Keratinocyte (primary cell): ENCODE data around the gene CEACAM8. TPM values are rescaled to one million over a fixed set of nuclear protein-coding genes. Genes with fewer than 3 reads are reported as not detected.

Source experiments
- DNase-seq: peaks from one replicate; pipeline ENCODE4 v3.0.0-alpha.2; 2011; ENCODE audit warnings: low read depth, missing footprints, low spot score
- FAIRE-seq: peaks from 2 replicates; lab custom pipeline; 2011; peaks lifted over from hg19 to GRCh38; lab: Jason Lieb, UNC
- H2AFZ ChIP-seq: 2 replicates; pipeline ENCODE4 v1.6.0; 2012; ENCODE audit warnings: low read length, control low read depth, inconsistent platforms; ENCODE audit not compliant: control insufficient read depth
- H3K27ac ChIP-seq: 2 replicates; pipeline ENCODE4 v1.5.1; 2011; ENCODE audit warnings: low read length; ENCODE audit not compliant: control insufficient read depth, insufficient read depth
- H3K27me3 ChIP-seq: 3 replicates; pipeline ENCODE4 v1.6.0; 2011; ENCODE audit warnings: low read length; ENCODE audit not compliant: control insufficient read depth, insufficient read depth; ENCODE audit errors: extremely low read depth
- H3K36me3 ChIP-seq, 2 experiments: 2 replicates in 1 of 2; 3 replicates in 1 of 2; pipeline ENCODE4 v1.5.1; 2011; ENCODE audit warnings: low read length in 2 of 2, mild to moderate bottlenecking in 1 of 2; ENCODE audit not compliant: control insufficient read depth in 2 of 2, insufficient read depth in 2 of 2; ENCODE audit errors: extremely low read depth in 1 of 2
- H3K4me1 ChIP-seq: 3 replicates; pipeline ENCODE4 v1.5.1; 2011; ENCODE audit warnings: low read length; ENCODE audit not compliant: control insufficient read depth, insufficient read depth; ENCODE audit errors: extremely low read depth
- H3K4me2 ChIP-seq: 3 replicates; pipeline ENCODE4 v1.6.0; 2011; ENCODE audit warnings: low read depth, low read length; ENCODE audit not compliant: control insufficient read depth, insufficient read depth; ENCODE audit errors: extremely low read depth
- H3K4me3 ChIP-seq, 3 experiments: fragments of 200-600 bp in 1 of 3; sonication (generic) in 1 of 3; 2 replicates in 2 of 3; 3 replicates in 1 of 3; pipeline ENCODE4 v1.5.1; 2011 to 2016; ENCODE audit warnings: low read length in 3 of 3, mild to moderate bottlenecking in 3 of 3, control low read depth in 2 of 3, inconsistent platforms in 1 of 3, low read depth in 1 of 3, mixed read lengths in 1 of 3, mixed run types in 1 of 3, moderate library complexity in 1 of 3; ENCODE audit not compliant: control insufficient read depth in 2 of 3, insufficient read depth in 2 of 3; ENCODE audit errors: extremely low read depth in 1 of 3
- H3K79me2 ChIP-seq: 2 replicates; pipeline ENCODE4 v1.6.0; 2012; ENCODE audit warnings: low read length; ENCODE audit not compliant: control insufficient read depth, insufficient read depth
- H3K9ac ChIP-seq: 3 replicates; pipeline ENCODE4 v1.6.0; 2011; ENCODE audit warnings: low read length; ENCODE audit not compliant: control insufficient read depth, insufficient read depth; ENCODE audit errors: extremely low read depth
- H3K9me1 ChIP-seq: 3 replicates; pipeline ENCODE4 v1.6.0; 2011; ENCODE audit warnings: low read length; ENCODE audit not compliant: control insufficient read depth, insufficient read depth; ENCODE audit errors: extremely low read depth
- H3K9me3 ChIP-seq: 2 replicates; pipeline ENCODE4 v1.5.1; 2012; ENCODE audit warnings: low read depth, low read length; ENCODE audit not compliant: control insufficient read depth
- H4K20me1 ChIP-seq: 3 replicates; pipeline ENCODE4 v1.6.0; 2011; ENCODE audit warnings: low read length; ENCODE audit not compliant: control insufficient read depth, insufficient read depth; ENCODE audit errors: extremely low read depth
- EZH2 ChIP-seq: IDR thresholded peaks from one replicate; pipeline ENCODE4 v1.6.1; 2012; ENCODE audit warnings: inconsistent platforms, mild to moderate bottlenecking, low read length, moderate library complexity
- dilution Hi-C: fragments of 300-500 bp; cut with MboI; formaldehyde crosslinking; loops from one replicate; pipeline ENCODE4 v1.7.0; 2020; ENCODE audit warnings: low sequenced_read_pairs; ENCODE audit not compliant: extremely low pct_ligation_motif_present
- polyA plus RNA-seq, 5 experiments: library from polyadenylated mRNA; depleted of rRNA in 3 of 5; stranded (reverse) in 3 of 5; stranded (forward) in 1 of 5; unstranded in 1 of 5; fragments of >200 nt; gene quantifications; 1 replicate in 1 of 5; 2 replicates in 3 of 5; 3 replicates in 1 of 5; pipeline versions ENCODE4 v1.2.1 to v1.2.3, GENCODE V29; 2011 to 2012; ENCODE audit warnings: missing spikeins in 2 of 5, low read depth in 1 of 5, low replicate concordance in 1 of 5
- TF ChIP-seq, protein P1 (sequence below), 3 experiments: IDR thresholded peaks in 1 of 3; conservative IDR thresholded peaks in 1 of 3; optimal IDR thresholded peaks in 1 of 3; 2 replicates in 2 of 3; 3 replicates in 1 of 3; pipeline versions ENCODE3 to v1.5.1; 2011; ENCODE audit warnings: low read length in 3 of 3, mild to moderate bottlenecking in 3 of 3, moderate library complexity in 2 of 3, control low read depth in 1 of 3, inconsistent platforms in 1 of 3; ENCODE audit not compliant: insufficient read depth in 2 of 3; ENCODE audit errors: extremely low read depth in 1 of 3

Gene CEACAM8
- polyA plus RNA-seq, 1 donor (not counting 4 experiments of a cell fraction or from before 2014, with no cell fraction given) = not detected

DNA sequence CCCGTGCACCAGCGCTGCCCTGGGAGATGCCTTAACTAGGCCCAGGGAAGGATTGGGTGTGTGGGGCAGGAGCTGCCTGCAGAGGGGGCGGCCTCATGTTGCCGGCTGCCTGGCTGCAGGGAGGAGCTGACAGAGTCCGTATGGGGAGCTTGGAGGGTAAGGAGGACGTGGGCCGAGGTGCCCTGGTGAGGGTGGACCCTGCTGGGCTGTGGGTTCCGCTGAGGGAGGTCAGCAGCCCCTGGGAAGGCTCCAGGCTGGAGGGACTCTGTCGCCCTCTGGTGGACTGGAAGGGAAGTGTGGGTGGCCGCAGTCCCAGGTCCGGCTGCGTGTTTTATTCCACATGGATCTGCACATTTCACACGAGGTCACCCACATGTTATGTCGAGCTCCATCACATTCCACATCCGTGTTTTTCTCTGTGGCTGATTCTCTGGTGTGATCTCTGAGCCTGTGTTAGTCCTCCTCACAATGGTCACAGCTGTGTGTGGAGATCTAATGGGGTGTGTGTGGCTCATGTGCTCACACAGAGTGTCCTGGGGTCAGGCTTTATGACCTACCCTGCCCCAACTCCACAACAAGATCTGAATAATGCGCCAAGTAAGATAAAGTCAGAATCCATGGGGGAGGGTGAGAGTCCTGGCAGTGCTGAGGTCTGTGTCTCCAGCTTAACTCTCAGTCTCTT, 1.8 kb upstream of the CEACAM8 start:
- FAIRE-seq (peak; percentile 75), DNase-seq (no peak)
- Histone ChIP-seq H3K9me3 (no peaks in the 10 kb centered on the region), H3K79me2 (no peaks in the 10 kb centered on the region), H3K9ac (no peak overlapping the region), H3K27me3 (peaks cover 7% of the 10 kb centered on the region), H3K4me3 (no peak overlapping the region), H3K4me1 (no peaks in the 10 kb centered on the region), H3K36me3 (no peaks in the 10 kb centered on the region), H4K20me1 (no peaks in the 10 kb centered on the region), H3K9me1 (no peaks in the 10 kb centered on the region), H3K27ac (no peak overlapping the region), H2AFZ (no peak overlapping the region), H3K4me2 (no peak overlapping the region)
- dilution Hi-C loops = loop anchor here (25.0 kb wide), 1 partner anchor 159 kb away; the partner anchor contains the start of genes CXCL17 and LIPE
- TF ChIP-seq, protein P1, sequence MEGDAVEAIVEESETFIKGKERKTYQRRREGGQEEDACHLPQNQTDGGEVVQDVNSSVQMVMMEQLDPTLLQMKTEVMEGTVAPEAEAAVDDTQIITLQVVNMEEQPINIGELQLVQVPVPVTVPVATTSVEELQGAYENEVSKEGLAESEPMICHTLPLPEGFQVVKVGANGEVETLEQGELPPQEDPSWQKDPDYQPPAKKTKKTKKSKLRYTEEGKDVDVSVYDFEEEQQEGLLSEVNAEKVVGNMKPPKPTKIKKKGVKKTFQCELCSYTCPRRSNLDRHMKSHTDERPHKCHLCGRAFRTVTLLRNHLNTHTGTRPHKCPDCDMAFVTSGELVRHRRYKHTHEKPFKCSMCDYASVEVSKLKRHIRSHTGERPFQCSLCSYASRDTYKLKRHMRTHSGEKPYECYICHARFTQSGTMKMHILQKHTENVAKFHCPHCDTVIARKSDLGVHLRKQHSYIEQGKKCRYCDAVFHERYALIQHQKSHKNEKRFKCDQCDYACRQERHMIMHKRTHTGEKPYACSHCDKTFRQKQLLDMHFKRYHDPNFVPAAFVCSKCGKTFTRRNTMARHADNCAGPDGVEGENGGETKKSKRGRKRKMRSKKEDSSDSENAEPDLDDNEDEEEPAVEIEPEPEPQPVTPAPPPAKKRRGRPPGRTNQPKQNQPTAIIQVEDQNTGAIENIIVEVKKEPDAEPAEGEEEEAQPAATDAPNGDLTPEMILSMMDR (optimal IDR thresholded peaks at IDR 0.05 in 1 of 3, IDR thresholded peaks at IDR 0.05 in 1 of 3, conservative IDR thresholded peaks at IDR 0.05 in 1 of 3; ENCODE audit: extremely low read depth in 1 of 3, insufficient read depth in 2 of 3, low read length in 3 of 3) = peak; percentile 92 to 98 (median 92)
- no peak for TF ChIP-seq EZH2

GRCh38 chr19:42595550-42596172, 937 bp upstream of the CEACAM8 start:
- no peak overlapping the region for H3K4me2 ChIP-seq
- H4K20me1 ChIP-seq = no peaks in the 10 kb centered on the region
- FAIRE-seq (no peak), DNase-seq (no peak)
- no peak overlapping the region for H2AFZ ChIP-seq
- TF ChIP-seq, protein P1 (optimal IDR thresholded peaks at IDR 0.05 in 1 of 3, IDR thresholded peaks at IDR 0.05 in 1 of 3, conservative IDR thresholded peaks at IDR 0.05 in 1 of 3; ENCODE audit: extremely low read depth in 1 of 3, insufficient read depth in 2 of 3, low read length in 3 of 3) = no peak
- no peak for TF ChIP-seq EZH2
- no peak overlapping the region for H3K27ac ChIP-seq
- no peaks in the 10 kb centered on the region for H3K79me2 ChIP-seq
- peaks cover 7% of the 10 kb centered on the region for H3K27me3 ChIP-seq
- dilution Hi-C loops = loop anchor here (25.0 kb wide), 1 partner anchor 158 kb away; the partner anchor contains the start of genes CXCL17 and LIPE
- H3K9me3 ChIP-seq = no peaks in the 10 kb centered on the region
- no peaks in the 10 kb centered on the region for H3K36me3 ChIP-seq
- no peaks in the 10 kb centered on the region for H3K4me1 ChIP-seq
- no peak overlapping the region for H3K9ac ChIP-seq
- no peaks in the 10 kb centered on the region for H3K9me1 ChIP-seq
- H3K4me3 ChIP-seq = no peak overlapping the region
